ENCODE data around the gene SEPTIN2. TPM values are rescaled to one million over a fixed set of nuclear protein-coding genes. Genes with fewer than 3 reads are reported as not detected.

Gene SEPTIN2
- total and polyA plus RNA-seq, 2 donors (not counting 3 experiments of a cell fraction or from before 2014, with no cell fraction given): 427 to 512 TPM

- H3K27ac ChIP-seq (ENCODE audit: insufficient read depth, low read depth, low read length): no peak overlapping the region
- no peaks in the 10 kb centered on the region for H3K9me1 ChIP-seq (replicated peaks; ENCODE audit: control insufficient read depth, extremely low read depth, insufficient read depth, low read length)
- H4K20me1 ChIP-seq (replicated peaks; ENCODE audit: control insufficient read depth, extremely low read depth, insufficient read depth, low read length): no peaks in the 10 kb centered on the region
- H3K9me3 ChIP-seq (replicated peaks; ENCODE audit: control insufficient read depth, insufficient read depth, low read length): no peaks in the 10 kb centered on the region
- FAIRE-seq (no peak), DNase-seq (ENCODE audit: low read depth, low spot score) (no peak)
- H3K4me1 ChIP-seq (ENCODE audit: control insufficient read depth, extremely low read depth, insufficient read depth, low read length): no peaks in the 10 kb centered on the region
- no peaks in the 10 kb centered on the region for H3K27me3 ChIP-seq (ENCODE audit: control insufficient read depth in 2 of 2, insufficient read depth in 2 of 2, low read length in 2 of 2)
- intact Hi-C loops (cut with micrococcal nuclease): no loop called here
- no peaks in the 10 kb centered on the region for H3K36me3 ChIP-seq (ENCODE audit: control insufficient read depth in 2 of 2, extremely low read depth in 1 of 2, insufficient read depth in 2 of 2, low read length in 2 of 2)
- POLR2A ChIA-PET: no interaction called here
- no peak for TF ChIP-seq EZH2 (IDR thresholded peaks at IDR 0.05; ENCODE audit: borderline replicate concordance, low read depth, low read length, severe bottlenecking)
- TF ChIP-seq JUN (IDR thresholded peaks at IDR 0.05; ENCODE audit: borderline replicate concordance, insufficient read depth, insufficient read length, low read depth): no peak
- TF ChIP-seq MYC (IDR thresholded peaks at IDR 0.05; ENCODE audit: low read depth, low read length): no peak
- no peak for TF ChIP-seq CTCF (IDR thresholded peaks at IDR 0.05; ENCODE audit: extremely low read depth in 1 of 2, insufficient read depth in 1 of 2, low read depth in 1 of 2, low read length in 2 of 2)
- no peak for TF ChIP-seq POLR2AphosphoS5 (IDR thresholded peaks at IDR 0.05; ENCODE audit: insufficient read depth, low read depth, low read length)
- TF ChIP-seq POLR2A (IDR thresholded peaks at IDR 0.05; ENCODE audit: low read depth, low read length): no peak
- no peak for TF ChIP-seq MAX (IDR thresholded peaks at IDR 0.05; ENCODE audit: insufficient read depth, insufficient read length)
- TF ChIP-seq GATA2 (IDR thresholded peaks at IDR 0.05; ENCODE audit: insufficient read depth, insufficient read length, low read depth, low read length): no peak
- TF ChIP-seq FOS (IDR thresholded peaks at IDR 0.05; ENCODE audit: borderline replicate concordance, insufficient read depth, low read length): no peak
- no peak overlapping the region for H3K9ac ChIP-seq (replicated peaks; ENCODE audit: extremely low read depth, insufficient read depth, low read length)
- CTCF ChIA-PET: interaction anchor here (1.4 kb wide), 1 partner anchor 10 kb away, joined by 3 read pairs; the partner anchor contains the start of gene FARP2
- H3K4me3 ChIP-seq (replicated peaks in 1 of 3; ENCODE audit: insufficient read depth in 1 of 3, low read depth in 1 of 3, low read length in 3 of 3): no peak overlapping the region
- BruUV-seq (replicated peaks): no TSS peak
- dilution Hi-C loops (cut with MboI; ENCODE audit: extremely low pct_ligation_motif_present, low sequenced_read_pairs): no loop called here
- no peak overlapping the region for H2AFZ ChIP-seq (ENCODE audit: low read depth, low read length)
- H3K79me2 ChIP-seq (ENCODE audit: control insufficient read depth, insufficient read depth, low read length): peaks cover 32% of the 10 kb centered on the region
- no peak overlapping the region for H3K4me2 ChIP-seq (ENCODE audit: insufficient read depth, low read length)
Measured at GRCh38 chr2:241366678-241367077, 51.0 kb downstream of the SEPTIN2 start.
